Epithelial cell of prostate (primary cell): ENCODE measurements around the gene NXPE3.
"Not testable (repeated sequence)": the region's sequence is repeated elsewhere in the genome, so short reads cannot be mapped to it uniquely, and the experiment has no call there.

Experiments used
- DNase-seq: peaks from one replicate; pipeline ENCODE4 v3.0.0-alpha.2; 2011; ENCODE audit warnings: low read depth, low spot score
- H3K27ac ChIP-seq: fragments of 450-650 bp; 2 replicates; pipeline ENCODE4 v1.5.1; 2017; ENCODE audit warnings: mild to moderate bottlenecking

NXPE3 gene

DNA sequence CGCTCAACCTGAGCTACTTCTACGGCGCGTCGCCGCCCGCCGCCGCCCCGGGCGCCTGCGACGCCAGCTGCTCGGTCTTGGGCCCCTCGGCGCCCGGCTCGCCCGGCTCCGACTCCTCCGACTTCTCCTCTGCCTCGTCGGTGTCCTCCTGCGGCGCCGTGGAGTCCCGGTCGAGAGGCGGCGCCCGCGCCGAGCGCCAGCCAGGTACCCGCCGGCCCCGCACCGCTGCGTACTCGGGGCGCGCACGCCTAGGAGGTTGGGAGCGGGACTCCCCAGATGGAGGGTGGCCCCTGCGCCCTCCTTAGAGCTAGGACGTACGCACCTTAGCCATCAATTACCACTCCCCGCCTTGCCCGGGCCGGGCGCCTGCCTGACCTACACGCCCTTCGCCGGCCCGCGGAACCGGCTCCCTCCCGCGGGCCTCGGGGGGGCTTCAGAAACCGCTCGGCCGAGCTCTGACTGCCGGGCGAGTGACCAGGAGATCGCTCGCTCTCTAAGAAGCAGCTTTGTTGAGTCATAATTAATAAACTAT lies 70.8 kb downstream of the NXPE3 start:
- no peak for DNase-seq
- H3K27ac ChIP-seq, result peak overlapping the region; percentile 95

DNA sequence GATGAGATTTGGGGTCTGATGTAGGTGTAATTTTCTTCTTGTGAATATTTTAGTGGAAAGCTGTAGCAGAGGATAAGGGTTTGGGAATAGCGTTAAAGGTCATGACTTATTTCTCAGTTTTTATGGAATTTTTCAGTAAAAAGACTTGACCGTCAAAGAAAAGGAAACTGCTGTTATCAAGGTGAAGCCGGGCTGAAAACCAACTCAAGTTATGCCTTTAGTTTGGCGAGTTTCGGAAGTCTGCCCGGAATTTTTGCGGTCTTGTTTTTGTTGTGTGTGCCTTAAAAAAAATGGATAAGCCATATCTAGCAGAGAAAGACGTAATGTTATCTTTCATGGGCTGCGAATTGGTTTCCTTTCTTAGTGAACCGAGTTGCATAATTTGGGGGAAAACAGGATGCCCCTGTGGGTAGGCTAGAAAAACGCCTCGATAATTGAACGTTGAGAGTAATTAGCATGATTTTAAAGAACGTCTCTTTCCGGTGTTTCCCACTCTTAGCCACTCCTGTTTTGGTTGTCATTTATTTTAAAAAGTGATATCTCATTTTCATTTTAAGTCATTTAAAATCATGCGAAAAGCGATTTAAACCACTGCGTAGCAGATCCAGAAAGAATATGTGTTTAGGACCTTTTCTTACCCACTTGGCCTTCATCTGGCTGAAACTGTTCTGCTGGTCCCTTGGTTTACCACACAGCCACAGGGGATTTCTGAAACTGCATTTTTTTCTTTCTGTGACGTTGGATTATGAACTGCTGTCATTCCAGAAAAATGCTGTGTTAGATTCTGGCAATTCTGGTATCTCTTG lies 71.4 kb downstream of the NXPE3 start:
- peak overlapping the region; percentile 95 for H3K27ac ChIP-seq
- no peak for DNase-seq

GRCh38 chr3:101851072-101851770 lies 72.2 kb downstream of the NXPE3 start:
- peak overlapping the region; percentile 95 for H3K27ac ChIP-seq
- DNase-seq, result no peak

GRCh38 chr3:101851850-101852714 lies 73.1 kb downstream of the NXPE3 start:
- no peak for DNase-seq
- peak overlapping the region; percentile 95 for H3K27ac ChIP-seq

- DNase-seq, result no peak
- peak overlapping the region; percentile 95 for H3K27ac ChIP-seq
These were observed 74.2 kb downstream of the NXPE3 start for GRCh38 chr3:101852983-101853840.

DNA sequence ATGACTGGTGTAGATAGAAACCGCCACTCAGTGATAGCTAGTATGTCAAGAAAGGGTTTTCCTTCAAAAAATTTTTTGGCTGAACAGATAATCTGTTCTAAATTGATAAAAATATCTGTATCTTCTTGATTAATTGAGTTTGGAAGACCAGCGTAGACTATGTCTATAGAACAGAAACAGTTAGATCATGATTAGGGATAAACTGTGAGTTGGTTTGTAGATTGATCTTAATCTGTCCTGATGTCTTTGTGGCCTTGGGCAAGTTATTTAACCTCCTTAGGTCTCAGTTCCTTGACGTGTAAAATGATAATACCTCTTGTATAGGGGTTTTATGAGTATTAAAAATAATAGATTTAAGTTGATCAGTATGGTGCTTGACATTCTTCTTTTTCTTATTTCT lies 75.0 kb downstream of the NXPE3 start:
- no peak for DNase-seq
- peak overlapping the region; percentile 95 for H3K27ac ChIP-seq

DNA sequence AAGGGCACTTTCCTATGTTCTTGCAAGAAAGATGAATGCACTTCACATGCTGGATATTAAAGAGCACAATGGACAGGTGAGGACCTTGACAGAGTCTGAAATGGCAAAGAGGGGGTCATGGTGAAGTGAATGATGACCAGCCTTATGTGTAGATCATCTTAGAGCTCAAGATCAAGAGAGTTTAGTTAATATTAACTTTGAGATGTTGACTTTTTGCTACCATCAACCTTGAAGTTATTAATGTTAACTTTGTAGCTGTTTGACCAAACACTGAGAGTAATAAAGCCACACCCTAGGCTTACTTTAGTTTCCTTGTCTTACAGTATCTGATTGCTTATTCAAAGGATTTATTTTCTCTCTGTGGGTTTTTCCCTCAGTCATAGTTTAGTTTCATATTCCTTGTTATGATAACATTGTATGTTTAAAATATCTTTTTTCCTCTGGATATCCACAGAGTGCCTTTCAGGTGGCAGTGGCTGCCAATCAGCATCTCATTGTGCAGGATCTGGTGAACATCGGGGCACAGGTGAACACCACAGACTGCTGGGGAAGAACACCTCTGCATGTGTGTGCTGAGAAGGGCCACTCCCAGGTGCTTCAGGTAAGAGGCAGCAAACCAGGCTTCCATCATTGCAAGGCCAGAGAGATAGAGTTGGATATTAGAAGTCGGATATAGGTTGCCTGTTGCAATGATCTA lies 75.7 kb downstream of the NXPE3 start:
- no peak for DNase-seq
- H3K27ac ChIP-seq, result peak overlapping the region; percentile 95

- peak overlapping the region; percentile 95 for H3K27ac ChIP-seq
- DNase-seq, result no peak
These were observed 78.3 kb downstream of the NXPE3 start for GRCh38 chr3:101857301-101857741.

DNA sequence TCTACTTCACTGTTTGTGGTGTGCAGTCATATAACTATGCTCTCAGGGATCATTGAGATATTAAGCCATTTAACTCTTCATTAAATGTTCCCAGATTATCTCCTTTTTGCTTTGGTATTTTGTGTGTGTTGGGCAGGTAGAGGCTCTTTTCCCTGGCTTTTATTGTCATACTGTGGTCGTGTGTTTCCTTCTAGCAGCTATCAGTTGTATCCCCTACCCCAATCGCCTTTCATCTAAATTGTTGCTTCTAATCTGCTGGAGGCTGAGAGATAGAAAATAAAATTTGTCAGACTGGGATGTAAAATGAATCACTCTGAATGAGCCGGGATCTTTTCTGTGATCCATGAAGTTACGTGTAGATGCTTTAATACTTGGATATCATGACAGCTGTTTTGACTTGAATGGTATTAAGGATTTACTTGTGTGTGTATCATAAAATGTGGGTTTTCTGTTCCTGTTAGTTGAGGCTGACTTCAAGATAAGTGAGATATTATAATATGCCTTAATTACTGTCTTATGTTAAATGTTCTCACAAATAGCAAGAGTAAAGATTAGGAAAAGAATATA lies 79.5 kb downstream of the NXPE3 start:
- H3K27ac ChIP-seq, result peak overlapping the region; percentile 95

GRCh38 chr3:101859882-101860448 lies 81.0 kb downstream of the NXPE3 start:
- DNase-seq, result no peak
- peak overlapping the region; percentile 95 for H3K27ac ChIP-seq

More for the DNA sequence above, 79.5 kb downstream of the NXPE3 start:
- no peak for DNase-seq

DNA sequence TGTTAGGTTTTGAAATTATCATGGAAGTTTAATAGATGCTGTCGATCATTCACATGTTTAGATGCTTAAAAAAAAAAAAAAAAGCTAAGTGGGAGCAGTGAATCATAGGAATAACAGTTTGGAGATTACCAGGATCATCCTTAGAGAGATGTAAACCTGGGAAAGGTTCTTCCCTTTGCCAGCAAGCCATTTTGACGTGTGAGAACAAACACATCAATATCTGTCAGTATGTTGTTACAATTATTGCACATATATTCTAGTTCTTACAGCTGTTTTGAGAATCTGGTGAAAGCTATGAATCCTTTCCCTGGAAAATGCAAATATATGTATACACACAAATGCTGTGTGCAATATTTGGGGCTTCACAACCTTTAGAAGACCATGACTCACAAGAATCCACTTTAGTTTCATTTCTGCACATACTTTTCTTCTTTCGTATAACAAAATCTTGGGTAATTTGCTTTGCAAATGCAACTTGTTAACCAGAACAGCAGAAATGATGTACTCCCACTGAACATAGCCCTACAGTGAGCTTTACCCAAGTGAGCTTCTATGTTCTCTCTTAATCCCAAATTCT lies 82.3 kb downstream of the NXPE3 start:
- peak overlapping the region; percentile 95 for H3K27ac ChIP-seq
- no peak for DNase-seq

DNA sequence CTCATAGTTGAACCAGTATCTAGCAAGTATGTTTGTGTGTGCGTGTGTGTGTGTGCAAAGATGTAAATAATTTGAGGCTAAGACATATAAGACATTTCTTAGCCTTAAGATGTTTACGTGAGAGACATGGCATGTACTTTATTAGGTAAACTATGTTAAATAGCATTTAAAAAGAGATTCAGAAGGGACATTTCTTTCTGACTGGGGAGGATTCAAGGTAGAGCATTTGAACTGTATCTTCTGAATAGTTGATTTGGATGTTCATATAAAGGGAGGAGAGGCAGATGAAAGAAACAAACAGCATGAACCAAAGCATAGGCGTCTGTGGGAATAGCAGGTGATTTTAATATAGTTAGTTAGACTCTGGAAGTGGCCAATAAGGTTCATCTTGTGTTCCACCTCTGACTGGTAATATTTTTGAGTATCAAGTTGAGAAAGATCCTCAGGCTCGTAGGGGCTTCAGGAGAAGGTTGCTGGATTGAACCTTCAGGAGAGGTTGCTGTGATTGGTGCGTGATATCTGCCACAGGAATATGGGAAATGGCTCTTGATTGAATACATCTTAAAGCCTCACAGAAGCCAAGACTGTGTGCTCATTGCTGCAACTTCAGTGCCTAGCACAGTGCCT lies 82.9 kb downstream of the NXPE3 start:
- peak overlapping the region; percentile 95 for H3K27ac ChIP-seq
- DNase-seq, result no peak

DNA sequence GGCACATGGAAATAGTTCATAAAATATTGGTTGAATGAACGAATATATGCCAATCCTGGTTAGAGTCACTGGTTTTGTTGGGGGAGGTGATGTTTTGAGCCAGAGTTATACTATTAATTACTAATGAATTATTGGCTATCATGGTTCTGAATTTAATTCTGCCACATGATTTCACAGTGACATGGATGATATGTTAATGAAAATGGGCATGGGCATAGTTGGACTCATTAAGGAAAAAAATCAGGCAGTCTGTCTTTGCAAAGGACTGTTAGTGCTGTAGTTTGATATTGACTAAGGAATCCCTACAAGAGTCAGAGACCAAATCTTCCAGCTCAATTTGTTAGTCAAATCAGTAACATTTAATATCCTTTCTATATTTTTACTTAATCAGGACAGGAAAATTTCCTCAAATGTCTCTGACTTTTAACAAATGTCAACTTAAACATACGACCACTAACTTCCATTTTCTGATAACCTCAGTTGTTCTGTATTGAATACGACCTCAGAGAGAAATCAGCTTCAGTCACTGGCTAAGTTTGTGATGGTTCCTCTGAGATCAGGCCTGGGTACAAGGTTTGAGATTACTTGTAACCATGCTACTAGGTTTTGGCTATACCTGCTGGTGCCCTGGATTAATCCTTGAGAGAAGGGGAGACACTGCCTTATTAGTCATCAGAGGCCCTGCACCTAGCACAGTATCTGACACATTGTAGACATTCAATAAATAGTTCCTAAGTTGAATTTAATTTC lies 83.6 kb downstream of the NXPE3 start:
- DNase-seq, result no peak
- H3K27ac ChIP-seq, result peak overlapping the region; percentile 95

- not testable (repeated sequence) for DNase-seq
These were observed 85.9 kb downstream of the NXPE3 start for GRCh38 chr3:101864926-101865325.

DNA sequence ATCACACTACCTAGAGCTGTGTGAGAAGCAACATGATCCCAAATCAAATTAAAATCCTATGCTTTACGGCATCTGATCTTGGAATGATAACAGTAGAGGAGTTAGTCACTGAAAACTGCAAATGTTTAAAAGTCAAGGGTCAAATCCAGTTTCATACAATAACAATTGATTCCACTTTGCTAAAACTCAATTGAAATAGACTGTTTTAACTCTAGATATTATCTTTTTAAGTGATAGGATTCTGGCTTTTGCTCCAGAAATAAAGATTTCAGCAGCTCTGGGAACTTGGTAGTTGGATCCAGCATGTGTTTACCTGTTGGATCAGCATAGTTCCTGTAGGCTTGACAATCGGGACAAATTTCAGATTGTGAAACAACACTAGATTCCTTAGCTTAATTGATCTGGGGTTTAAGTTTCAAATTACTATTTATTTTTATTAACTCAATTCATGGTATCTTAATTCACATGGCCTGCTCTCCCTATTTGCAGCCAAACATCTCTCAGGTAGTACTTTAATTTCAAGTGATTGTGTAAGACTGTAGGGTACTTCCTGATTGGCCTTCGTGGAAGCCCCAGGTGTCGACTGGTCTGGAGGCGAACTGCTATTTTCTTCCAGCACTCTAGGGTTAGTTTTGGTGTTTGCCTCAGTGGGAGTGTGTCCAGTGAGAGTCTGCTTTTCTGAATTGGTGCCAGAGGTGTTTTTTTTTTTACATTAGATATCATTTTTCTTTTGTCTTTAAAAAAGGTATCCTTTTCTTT lies 86.9 kb downstream of the NXPE3 start:
- no peak for DNase-seq
- peak overlapping the region; percentile 95 for H3K27ac ChIP-seq

More at GRCh38 chr3:101864926-101865325, 85.9 kb downstream of the NXPE3 start:
- H3K27ac ChIP-seq, result peak overlapping the region; percentile 95

GRCh38 chr3:101867511-101867910 lies 88.5 kb downstream of the NXPE3 start:
- no peak for DNase-seq

More at GRCh38 chr3:101867511-101867910, 88.5 kb downstream of the NXPE3 start:
- peak overlapping the region; percentile 70 for H3K27ac ChIP-seq
